ENCODE data around the gene HCFC2. TPM values are rescaled to one million over a fixed set of nuclear protein-coding genes. Genes with fewer than 3 reads are reported as not detected.
A peak's percentile ranks its signal among the peaks of the same experiment; 100 is the strongest.
"Not testable (repeated sequence)": the region's sequence is repeated elsewhere in the genome, so short reads cannot be mapped to it uniquely, and the experiment has no call there.

HCFC2 gene
- polyA plus RNA-seq, 3 donors: 4.2 to 6.6 (median 5.8) TPM

DNA sequence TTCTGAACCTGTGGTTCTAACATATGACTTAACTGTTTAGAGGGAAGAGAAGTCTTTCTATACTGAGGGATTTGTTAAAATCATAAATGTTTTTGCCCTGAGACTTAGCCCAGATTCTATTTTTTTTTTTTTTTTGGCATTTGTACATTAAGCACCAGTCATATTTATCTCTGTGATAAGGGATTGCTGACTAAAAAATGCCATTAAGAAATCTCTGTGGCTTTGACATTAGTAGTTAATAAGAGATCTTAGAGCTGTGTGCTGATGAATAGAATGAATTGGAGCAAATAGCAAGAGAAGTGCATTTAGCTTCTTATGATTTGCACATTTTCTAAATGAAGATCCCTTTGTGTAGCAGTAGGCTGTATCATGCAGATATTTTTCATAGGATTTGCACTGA is 41.1 kb downstream of the HCFC2 start:
- H3K27ac ChIP-seq (ENCODE audit: low read depth, low read length): no peak overlapping the region

DNA sequence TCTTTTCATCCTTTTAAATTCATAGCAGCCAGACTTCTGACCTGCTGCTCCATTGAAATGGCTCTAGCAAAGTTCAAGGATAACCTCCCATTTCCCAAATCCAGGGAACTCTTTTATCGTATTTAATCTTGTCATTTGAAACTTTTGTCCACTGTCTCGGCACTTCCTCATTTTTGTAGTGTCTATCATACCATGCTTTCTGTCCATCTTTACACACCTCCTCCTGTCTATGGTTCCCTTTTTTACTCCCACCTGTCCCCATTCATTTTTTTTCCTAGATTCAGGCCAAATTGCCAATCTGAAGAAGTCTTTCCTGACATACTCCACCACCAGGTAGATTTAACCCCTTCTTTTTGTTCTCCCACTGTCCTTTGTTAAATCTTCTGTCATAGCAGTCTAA is 42.6 kb downstream of the HCFC2 start:
- no peak overlapping the region for H3K27ac ChIP-seq (ENCODE audit: low read depth, low read length)
- 70 to 83% (median 74%) methylated on average over 2 of the region's 2 CpGs for WGBS, 3 donors

DNA sequence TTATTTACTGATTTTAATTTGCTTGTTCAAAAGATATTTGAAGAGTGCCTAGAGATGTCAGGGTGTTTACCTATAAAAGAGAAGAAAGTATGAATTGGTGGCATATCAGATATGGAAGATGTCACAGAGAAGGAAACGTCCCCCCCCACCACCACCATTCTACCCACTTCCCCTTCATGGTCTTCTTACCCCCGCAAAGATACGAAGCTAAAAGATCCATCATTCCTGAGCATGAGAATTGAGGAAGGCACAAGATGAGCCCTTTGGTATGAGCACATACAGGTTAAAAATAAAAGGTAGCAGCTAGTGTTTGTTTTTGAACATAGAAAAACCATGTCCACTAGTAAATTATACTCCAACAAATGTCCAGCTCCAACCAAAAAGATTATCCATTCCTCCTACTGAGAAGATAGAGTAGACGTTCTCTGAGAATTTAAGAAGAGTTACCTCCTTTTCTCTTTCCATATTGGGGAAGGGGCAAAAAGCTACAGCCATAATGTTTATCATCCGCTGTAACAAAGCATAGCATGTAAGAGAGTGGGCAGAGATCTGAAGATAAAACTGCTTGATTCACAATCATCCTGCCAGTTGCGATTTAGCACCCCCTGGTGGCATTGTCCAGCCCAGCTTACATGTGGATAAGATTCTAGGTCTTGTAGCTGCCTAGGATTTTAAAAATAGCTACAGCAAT is 44.6 kb downstream of the HCFC2 start:
- no peak overlapping the region for H3K27ac ChIP-seq (ENCODE audit: low read depth, low read length)
- WGBS, 3 donors: 31 to 41% (median 34%) methylated on average over 6 of the region's 6 CpGs

DNA sequence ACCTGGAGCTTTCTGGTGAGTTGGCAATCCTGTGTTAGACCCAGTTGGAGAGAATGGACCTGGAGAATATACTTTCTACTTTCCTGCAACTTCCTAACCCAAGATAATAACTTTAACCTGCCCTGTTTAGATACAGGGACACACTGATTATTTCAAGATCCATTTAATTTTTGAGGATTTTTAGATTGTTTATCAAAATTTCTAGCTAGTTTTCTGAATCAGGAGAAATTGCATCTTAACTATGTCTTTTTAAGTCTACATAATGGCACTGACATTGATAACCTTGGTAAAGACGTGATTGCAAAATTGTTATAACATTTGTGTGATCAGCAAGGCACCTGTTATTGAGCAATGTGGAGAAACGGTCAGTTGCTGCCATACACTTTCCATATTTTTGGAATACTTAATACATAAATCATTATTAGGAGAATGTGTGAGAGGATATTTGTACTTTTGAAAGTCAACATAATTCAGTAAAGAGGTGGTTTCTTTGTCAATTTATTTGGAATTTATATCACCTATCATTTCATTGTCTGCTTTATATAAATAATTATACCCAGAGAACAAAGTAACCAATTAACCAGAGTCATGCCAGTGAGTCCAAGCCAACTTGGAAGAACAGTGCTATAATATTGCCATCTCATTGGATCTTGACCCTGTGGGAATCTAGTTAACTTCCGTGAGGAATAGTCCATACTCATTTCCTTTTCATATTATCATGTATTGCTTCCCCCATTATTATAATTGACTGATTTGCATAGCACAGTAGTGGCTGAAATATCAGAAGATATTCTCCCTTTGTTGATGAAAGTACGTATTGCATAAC is 45.3 kb downstream of the HCFC2 start:
- H3K27ac ChIP-seq (ENCODE audit: low read depth, low read length): no peak overlapping the region
- WGBS, 3 donors: 56 to 65% (median 60%) methylated on average over 4 of the region's 4 CpGs

DNA sequence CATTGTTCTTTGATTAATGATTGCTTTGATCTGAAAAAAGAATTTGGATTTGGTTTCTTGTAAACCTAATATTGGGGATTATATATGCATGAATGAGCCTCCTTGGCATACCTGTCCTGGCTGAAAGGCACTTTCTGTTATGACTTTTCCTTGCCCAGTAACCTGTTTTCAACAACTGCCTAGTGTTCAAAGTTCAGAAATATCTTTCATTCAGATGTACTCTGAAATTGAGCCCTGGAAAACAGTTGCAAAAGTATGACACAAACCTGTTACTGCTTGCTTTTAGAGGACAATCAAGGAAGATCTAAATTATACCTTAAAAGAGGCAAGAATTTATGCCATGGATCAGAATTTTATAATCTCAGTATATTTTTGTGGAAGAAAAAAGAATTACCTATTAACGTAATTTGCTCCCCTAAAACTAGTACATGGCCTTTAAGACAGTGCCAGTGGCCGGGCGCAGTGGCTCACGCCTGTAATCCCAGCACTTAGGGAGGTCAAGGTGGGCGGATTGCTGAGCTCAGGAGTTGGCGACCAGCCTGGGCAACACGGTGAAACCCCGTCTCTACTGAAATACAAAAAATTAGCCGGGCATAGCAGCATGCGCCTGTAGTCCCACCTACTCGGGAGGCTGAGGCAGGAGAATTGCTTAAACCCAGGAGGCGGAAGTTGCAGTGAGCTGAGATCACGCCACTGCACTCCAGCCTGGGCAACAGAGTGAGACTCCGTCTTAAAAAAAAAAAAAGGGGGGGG is 50.7 kb downstream of the HCFC2 start:
- 88 to 93% (median 90%) methylated on average over 14 of the region's 14 CpGs for WGBS, 3 donors
- not testable (repeated sequence) for H3K27ac ChIP-seq (ENCODE audit: low read depth, low read length)

DNA sequence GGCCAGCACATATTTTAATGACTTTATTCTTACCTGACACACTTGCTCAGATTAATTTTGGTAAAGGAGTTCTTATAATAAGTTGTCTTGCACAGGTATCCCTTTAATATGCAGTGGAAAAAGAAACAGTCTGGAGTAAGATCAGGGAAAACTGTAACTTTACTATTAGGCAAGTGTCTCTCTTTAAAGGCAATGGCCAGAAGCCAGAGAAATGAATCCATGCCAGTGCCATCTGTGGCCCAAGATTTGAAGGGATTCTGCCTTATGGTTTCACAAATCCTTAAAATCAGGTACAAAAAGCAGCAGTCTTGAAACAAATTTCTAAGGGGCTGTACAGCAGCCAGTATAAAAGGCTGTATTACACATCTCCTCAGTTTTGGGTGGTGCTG is 51.2 kb downstream of the HCFC2 start:
- H3K27ac ChIP-seq (ENCODE audit: low read depth, low read length): no peak overlapping the region

DNA sequence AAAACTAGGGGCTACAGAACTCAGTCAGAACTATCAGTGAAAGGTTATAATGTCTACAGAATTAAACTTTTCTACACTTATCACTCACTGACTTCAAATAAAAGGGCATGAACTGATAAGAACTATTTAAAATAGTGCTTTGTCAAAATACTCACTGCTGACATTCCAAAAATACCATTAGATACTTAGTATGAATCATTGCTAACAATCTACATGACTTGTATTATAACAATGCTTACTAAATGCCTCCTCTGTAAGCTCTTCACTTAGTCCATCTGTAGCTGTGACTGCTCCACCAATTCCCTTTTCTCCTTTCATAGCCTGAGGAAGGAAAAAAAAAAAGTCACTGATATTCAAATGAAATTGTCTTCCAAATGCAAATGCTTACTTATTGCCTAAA is 56.7 kb downstream of the HCFC2 start:
- no peak overlapping the region for H3K27ac ChIP-seq (ENCODE audit: low read depth, low read length)

DNA sequence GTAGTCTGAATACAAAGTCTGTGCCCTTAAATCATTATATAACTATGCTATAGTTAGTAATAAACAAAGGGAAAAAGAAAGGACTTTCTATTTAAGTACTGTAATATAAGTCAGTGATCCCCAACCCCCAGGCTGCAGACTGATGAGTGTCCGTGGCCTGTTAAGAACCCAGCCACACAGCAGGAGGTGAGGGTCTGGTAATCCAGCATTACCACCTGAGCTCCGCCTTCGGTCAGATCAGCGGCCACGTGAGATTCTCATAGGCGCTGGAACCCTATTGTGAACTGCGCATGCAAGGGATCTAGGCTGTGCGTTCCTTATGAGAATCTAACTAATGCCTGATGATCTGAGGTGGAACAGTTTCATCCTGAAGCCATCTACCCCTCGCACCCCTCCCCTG is 58.0 kb downstream of the HCFC2 start:
- 94 to 96% (median 96%) methylated on average over 9 of the region's 9 CpGs for WGBS, 3 donors
- no peak overlapping the region for H3K27ac ChIP-seq (ENCODE audit: low read depth, low read length)

DNA sequence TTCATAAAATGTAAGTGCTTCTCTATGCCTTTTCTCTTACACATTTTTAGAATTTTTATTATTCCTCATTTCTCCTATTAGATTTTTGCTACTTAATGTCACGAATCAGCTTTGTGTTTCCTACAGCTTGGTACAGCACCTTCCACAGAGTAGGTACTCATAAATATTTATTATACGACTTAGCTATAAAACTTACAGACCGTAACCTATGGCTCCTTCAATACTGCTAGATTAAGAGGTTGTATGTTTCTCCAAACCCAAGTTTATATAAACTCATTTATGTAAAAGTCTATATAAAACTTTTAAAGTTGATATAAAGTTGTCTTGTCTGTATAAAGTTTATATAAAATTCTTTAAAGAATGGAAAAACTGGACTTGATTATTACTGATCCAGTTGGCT is 62.2 kb downstream of the HCFC2 start:
- 90 to 96% (median 92%) methylated on average over 3 of the region's 3 CpGs for WGBS, 3 donors
- H3K27ac ChIP-seq (ENCODE audit: low read depth, low read length): no peak overlapping the region

DNA sequence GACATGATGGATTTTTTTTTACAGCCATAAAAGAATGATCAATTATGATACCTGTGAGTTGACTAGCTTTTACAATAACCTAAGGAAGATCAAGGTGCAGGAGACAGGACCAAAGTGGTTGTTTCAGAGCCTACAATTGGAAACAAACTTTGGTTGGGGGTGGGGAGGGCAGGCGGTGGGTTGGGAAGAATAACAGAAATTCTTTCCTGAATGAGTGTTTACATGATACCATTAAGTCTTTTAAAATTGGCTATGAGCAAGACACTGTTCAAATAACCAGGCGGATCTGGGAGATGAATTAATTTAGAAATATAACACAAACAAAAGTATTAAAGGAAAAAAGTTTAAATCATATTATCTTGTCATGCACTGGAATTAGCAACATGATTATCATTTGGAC is 66.4 kb downstream of the HCFC2 start:
- WGBS, 3 donors: 48 to 74% (median 73%) methylated on average over 2 of the region's 2 CpGs
- no peak overlapping the region for H3K27ac ChIP-seq (ENCODE audit: low read depth, low read length)

DNA sequence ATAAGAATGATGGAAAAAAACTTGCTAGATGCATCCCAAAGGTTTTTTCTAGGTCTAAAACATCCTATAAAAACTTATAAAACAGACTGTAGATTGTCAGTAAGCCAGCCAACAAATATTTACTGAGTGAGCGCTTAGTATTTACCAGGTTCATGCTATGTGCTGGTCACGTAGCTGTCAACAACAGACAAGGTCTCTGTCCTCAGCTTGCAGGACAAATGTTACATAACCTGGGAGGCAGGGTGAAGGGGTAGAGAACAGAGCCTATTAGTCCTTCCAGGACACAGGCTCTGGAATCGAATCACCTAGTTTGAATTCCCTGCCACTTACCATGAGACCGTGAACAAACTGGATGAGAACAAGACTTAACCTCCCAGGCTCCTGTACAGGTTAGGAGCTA is 67.3 kb downstream of the HCFC2 start:
- 68 to 96% (median 93%) methylated on average over 4 of the region's 4 CpGs for WGBS, 3 donors
- H3K27ac ChIP-seq (ENCODE audit: low read depth, low read length): no peak overlapping the region

DNA sequence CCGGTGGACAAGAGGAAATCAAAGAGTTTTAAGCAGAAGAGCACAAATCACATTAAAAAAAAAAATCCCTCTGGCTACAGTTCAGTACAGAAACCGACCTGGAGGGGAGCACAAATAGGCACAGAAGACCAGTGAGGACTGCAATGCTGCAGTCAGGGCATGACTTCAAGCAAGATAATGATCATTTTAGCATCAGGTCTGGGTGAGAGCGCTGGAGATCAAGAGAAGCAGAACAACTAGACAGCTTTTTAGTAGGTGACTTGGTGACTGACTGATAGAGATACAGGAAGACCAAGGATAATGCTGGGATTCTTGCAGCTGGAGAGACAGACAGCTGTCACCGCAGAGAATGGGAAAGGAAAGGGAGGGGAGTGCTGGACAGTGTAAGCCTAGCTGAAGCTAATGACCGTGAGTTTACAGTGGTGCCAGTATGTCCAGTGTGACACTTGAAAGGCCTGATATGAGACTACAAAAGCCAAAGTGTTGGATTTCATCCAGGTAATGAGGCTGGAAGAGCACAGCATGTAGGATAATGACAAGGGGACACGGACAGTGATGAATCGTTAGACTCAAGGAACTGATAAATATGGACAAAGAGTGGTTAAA is 68.1 kb downstream of the HCFC2 start:
- 64 to 86% (median 84%) methylated on average over 7 of the region's 7 CpGs for WGBS, 3 donors
- H3K27ac ChIP-seq (ENCODE audit: low read depth, low read length): no peak overlapping the region

DNA sequence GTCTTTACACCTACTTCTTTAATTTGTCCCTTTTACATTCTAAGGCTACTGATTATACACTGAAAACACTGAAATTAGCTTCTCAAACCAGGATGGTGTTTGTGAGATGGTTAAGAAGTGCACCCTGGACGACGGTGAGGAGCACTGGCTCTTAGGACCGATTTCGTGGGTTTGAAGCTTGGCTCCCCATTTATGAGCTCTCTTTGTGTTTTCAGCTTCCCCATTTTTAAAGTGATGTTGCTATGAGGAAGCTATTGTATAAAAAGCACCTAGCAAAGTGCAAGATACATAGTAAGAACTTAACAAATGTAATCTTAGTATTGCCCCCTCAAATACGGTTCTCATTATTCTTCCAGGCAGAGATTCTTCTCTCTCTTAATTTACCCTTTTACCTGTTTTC is 69.0 kb downstream of the HCFC2 start:
- WGBS, 3 donors: 70 to 87% (median 70%) methylated on average over 5 of the region's 5 CpGs
- no peak overlapping the region for H3K27ac ChIP-seq (ENCODE audit: low read depth, low read length)

DNA sequence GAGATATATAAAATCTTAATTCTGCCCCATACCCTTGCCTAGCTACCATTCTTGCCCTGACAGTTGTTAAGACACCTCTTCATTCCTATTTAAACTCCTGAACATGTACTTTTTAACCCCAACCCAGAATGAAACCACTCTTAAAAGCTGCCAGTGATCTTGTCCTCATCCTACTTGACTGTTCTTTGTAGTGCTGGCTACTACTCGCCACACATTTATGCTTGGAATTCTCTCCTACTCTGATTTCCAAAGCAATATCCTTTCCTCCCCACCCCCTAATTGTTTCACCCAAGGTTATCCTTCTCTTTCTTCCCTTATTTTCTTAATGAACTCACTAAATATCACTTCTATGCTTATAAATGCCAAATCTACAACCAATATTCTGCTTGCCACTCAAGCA is 69.5 kb downstream of the HCFC2 start:
- WGBS, 3 donors: 90 to 100% (median 100%) methylated on average over 1 of the region's 1 CpG
- H3K27ac ChIP-seq (ENCODE audit: low read depth, low read length): no peak overlapping the region

DNA sequence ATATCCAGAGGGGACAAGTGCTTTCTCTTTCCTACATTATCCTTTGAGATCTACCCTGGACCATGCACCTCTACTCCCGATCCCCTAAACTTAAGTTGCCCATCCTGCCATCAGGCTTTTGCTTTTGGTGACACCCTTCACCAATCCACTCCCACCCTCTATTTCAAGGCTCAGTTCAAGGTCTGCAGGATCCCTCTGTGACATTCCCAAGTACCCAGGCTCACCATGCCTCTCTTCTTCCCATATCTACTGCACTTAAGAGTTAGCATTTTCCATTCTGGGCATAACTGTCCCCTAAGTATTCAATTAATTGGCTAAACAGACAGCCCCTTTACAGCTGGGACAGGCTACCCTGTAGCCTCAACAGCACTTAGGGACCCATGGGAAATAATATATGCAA is 70.6 kb downstream of the HCFC2 start:
- 95 to 100% (median 100%) methylated on average over 1 of the region's 1 CpG for WGBS, 3 donors
- no peak overlapping the region for H3K27ac ChIP-seq (ENCODE audit: low read depth, low read length)

DNA sequence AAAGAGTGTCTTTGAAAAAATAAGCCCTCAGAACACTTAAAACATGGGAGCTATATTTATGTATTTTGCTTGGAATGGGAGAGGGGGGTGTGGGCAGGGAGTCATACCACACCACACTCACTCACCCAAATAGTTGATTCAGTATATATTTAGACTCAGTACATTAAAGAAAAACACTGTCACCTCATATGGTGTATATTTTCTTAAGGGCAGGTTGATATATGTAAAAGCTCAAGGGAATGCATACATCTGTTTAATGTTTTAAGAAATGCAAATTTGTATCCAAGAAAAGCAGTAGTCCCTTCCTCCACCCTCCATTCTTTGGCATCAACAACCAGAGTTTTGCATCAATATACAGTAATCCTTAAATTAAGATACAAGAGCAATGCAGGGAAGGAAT is 72.2 kb downstream of the HCFC2 start:
- H3K27ac ChIP-seq (ENCODE audit: low read depth, low read length): no peak overlapping the region

DNA sequence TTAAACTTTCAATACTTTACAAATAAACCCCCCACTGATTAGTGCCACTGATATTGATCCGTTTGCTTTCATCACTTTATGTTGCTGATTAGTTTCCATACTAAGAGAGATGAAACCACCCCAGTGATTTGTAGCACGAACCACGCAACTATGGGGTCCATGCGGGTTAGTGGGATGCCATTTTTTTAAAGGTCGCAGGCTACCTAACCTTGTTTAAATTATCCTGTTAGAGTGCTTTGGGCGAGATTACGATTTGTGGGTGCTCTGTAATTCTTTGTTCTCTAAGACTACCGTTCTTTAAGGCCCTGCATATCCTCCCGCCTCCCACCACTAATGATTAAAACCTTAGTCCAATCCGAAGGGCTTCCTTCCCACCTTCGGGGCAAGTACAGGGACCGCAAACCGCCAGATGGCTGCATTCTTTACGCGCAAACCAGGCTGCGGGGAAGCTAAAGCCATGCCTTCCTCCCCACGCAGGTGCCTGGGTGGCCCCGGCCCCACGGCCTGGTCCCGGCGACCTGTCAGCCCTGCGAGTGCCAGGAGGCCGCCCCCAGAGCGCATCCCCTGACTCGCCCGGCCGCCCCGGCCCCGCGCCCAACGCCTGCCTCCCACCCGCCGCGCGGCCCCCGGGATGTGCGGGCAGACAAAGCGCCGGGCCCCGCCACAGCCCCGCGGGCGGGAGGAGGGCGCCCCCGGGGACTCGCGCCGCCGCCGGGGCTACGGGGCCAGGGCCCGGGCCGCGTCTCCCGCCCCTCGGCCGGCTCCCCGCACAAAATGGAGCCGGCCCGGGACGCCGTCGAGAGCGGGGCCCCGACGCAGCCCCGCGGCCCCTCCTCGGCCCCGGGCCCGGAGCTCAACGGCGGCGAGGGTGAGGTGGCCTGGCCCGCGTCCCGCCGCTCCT is 72.9 kb downstream of the HCFC2 start:
- WGBS, 3 donors: 0 to 1% (median 1%) methylated on average over 30 to 78 of the region's 78 CpGs

More for the DNA sequence above, 72.9 kb downstream of the HCFC2 start:
- H3K27ac ChIP-seq (ENCODE audit: low read depth, low read length): peak overlapping the region; percentile 91
